Measurements from ENCODE around the gene MET.

Gene MET

GRCh38 chr7:116665332-116665996, 6.5 kb upstream of the MET start:
- no peak for DNase-seq (ENCODE audit: low read depth)

GRCh38 chr7:116669769-116670168, 2.2 kb upstream of the MET start:
- no peak for DNase-seq (ENCODE audit: low read depth)

DNA sequence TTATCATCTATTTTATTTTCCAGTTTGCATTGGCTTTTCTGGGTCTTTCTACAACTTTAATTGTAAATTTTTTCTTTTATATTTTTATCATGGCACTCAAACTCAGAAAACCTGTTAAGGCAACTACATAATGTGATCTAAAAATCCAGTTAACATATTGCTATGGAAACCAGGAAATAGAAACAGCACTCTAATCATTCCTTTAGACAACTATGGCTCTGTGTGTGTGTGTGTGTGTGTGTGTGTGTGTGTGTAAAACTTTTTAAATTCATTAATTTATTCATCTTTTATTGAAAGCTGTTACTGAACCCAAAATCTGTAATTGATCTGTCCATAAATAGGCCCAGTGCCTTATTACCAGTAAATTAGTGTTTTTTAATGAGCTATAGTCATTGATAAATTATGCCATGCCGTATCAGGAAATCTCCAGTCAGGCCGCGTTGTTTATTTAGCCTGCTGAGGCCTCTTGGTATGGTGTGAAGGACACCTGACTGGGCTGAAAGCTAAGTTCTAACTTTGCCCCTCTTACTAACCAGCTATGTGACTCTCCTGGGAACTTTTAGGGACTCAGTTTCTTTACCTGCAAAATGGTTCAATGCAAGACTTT, 1.5 kb upstream of the MET start:
- DNase-seq (ENCODE audit: low read depth) = no peak

DNA sequence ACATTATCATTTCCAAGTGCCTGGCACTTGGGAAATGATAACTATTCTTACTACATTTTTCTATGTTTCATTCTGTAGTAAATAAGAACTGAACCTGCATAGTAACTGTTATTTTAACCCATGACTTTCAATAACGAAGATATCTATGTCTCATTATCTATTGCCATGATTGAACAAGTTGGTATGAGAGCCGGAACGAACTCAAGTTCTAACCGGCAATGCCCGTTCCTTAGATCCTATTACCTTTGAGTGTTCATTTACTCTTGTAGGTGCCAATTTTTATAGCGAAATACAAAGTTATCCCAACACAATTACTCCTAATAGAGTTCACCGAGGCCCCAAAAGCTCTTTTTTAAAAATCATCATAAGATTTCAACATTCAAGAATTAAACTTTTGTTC, 885 bp upstream of the MET start:
- DNase-seq (ENCODE audit: low read depth) = no peak

GRCh38 chr7:116672596-116673456, 830 bp downstream of the MET start:
- DNase-seq (ENCODE audit: low read depth) = peak; percentile 54

DNA sequence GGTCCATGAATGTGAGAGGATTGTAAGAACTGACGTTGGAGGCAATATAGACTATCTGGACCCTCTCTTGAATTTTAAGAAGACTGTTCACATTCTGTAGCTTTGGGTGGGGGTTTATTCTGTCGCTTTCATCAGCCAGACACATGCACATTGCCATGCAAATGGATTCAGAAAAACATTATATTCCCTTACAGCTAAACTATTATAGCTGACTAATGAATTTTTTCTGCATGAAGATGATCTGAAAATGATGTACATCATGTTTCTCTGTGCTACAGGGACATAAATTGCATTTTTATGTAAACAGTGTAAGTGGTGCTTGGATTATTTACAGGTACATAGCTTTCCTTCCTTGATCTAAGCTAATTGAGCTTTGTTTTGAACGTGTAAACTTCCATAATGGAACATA, 1.5 kb downstream of the MET start:
- no peak for DNase-seq (ENCODE audit: low read depth)

- peak; percentile 62 for DNase-seq (ENCODE audit: low read depth)
Observed at GRCh38 chr7:116674508-116675173, 2.6 kb downstream of the MET start.

DNA sequence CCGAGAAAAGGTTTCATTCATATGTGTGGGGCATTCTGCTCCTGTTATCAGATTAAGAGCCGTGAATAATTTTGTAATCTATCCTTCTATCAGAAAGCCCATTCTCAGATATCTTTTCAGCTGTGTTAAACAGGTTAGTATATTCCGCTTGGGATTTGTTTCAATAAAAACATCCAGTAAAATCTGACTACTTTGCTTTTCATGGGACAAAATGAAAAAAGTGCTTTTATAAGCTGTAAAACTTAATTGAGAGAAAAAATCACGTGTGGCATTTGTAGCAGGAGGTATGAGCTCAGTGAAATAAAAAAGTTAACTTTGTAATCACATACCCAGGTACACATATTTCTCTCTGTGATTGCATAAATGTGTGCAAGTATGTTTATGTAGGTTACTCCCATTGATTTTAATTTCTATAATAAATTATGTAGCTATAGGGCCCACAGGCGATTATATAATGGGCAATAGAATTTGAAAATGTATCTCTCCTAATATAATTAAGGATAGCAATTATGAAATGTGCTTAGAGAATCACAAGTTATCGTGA, 3.9 kb downstream of the MET start:
- no peak for DNase-seq (ENCODE audit: low read depth)

GRCh38 chr7:116678780-116679179, 6.8 kb downstream of the MET start:
- DNase-seq (ENCODE audit: low read depth) = no peak

DNA sequence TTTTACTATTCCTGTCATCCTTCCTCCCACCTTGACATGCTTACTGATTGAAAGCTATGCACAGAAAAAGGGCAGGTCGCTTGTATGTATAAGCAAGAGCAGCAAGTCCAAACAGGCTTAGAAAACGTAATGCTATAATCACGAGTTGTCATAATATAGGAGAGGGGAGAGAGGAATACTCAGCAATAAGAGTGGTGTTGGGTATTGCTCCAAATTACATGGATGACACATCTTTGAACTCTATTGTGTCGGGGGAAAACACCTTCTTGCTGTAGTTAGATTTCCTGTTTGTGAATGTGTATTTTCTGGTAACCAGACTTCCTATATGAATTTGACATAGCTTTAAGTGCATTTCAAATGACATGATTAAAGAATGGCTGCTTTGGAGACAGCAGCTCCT, 7.5 kb downstream of the MET start:
- peak; percentile 34 for DNase-seq (ENCODE audit: low read depth)

DNA sequence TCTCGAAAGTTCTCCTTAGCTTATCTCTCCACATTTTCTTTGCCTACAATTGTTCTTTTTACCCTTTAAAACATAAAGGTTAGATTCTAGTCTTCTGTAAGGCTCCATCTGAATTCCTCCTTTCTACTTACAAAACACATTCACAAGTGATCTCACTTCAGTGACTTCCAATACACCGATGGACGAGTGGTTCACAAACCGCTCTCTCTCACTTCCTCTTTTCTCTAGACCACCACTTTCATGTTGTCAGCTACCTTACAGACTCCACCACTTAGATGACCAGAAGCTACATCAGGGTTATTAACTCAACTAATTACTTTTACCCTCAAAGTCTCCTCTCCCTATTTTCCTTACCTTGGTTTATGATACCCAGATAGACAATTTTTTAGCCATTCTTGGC, 11.8 kb downstream of the MET start:
- no peak for DNase-seq (ENCODE audit: low read depth)

GRCh38 chr7:116686033-116686432, 14.0 kb downstream of the MET start:
- no peak for DNase-seq (ENCODE audit: low read depth)

- no peak for DNase-seq (ENCODE audit: low read depth)
Observed at GRCh38 chr7:116686812-116687419, 14.9 kb downstream of the MET start.

DNA sequence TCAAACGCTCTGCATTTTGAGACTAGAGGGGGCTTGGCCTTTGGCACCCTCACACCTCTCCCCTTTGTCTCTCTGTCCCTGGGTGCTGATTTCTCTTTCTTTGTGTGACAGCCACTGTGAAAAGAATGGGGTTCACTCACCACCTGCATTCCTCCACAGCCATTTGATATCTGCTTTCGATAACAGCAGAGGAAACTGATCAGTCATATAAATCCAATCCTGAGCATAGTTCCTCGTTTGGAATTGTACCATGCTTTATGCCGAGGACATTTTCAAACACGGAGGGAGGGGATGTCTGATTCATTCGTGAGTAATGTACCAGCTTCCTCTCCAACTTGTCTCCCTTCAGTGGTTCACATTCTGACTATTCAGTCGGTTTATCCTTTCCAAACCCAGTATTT, 15.8 kb downstream of the MET start:
- peak; percentile 90 for DNase-seq (ENCODE audit: low read depth)

DNA sequence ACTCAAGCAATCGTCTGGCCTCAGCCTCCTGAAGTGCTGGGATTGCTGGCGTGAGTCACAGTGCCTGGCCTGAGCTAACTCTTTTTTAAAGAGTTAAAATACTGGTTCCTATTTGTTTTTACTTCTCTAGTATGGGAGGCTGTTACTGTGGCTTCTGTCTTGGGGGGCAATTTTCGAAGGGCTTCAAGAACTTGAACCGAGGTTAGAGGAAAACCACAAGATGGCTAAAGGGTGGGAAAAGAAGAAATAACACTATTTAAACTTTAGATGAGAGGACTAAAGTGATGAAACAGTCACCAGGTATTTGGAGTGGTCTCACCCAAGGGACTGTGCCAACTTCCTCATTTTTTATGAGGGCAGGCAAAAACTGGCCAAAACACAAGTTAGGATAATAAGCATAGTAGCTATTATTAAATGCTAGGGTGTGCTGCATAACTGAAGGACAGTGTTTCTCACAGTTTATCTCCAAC, 17.8 kb downstream of the MET start:
- peak; percentile 61 for DNase-seq (ENCODE audit: low read depth)

GRCh38 chr7:116691664-116692063, 19.7 kb downstream of the MET start:
- peak; percentile 92 for DNase-seq (ENCODE audit: low read depth)

DNA sequence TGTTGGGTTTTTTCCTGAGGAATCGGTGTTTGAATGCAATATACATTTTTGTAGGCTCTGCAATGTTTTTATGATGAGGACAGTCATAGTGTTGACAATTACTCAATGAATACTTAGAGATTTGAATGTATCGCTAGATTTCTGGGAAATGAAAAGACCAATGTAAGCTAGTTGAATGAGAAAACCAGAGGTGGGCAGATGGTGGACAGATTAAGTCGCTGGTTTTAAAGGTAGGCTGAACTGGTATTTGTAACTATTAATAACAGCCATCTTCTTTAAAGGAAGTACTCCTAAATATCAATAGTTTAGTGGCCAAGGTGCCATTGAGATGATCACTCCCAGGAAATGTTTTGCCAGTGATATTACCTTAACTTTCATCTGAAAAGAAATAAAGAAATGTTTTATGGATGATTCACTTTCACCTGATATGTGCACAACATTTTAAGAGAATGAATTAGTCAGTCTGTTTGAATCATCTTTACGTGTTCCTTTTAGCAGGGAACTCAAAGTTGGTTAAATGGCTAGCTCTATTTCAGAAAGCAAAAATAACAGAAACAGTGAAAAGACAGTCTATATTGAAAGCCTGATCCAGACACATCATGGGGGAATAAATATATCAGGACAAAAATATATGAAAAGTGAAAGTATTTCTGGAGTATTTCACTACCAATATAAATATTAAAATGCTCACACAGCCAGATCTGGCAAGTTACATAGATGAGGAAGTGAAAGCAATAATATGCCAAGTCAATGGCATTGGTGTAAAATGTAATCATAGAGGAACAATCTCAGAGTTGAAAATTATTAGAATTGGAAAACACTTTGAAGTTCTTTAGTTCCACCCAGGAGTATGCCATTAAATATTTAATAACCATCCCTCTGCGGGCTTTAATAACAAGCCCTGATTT, 20.7 kb downstream of the MET start:
- DNase-seq (ENCODE audit: low read depth) = peak; percentile 66

- DNase-seq (ENCODE audit: low read depth) = no peak
Observed at GRCh38 chr7:116696707-116697106, 24.7 kb downstream of the MET start.

- DNase-seq (ENCODE audit: low read depth) = no peak
Observed at GRCh38 chr7:116697152-116697551, 25.2 kb downstream of the MET start.

GRCh38 chr7:116697761-116698160, 25.8 kb downstream of the MET start:
- DNase-seq (ENCODE audit: low read depth) = no peak

DNA sequence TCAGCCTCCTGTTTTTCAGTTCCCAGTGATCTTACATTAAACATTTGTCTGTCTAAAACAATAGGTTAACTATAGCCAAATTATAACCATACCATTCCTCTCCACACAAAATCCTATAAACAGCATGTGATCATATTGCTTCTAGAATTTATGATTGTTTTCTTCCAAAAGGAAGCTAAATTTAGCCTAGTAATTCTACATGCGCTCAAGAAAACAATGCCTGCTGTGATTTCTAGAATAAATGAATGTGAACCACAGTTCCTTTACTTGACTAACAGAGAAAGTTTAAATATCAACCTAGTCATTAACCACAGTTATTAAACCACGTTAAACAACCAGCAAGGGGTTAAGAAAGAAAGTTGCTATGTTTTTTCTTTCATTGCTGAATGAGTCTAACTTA, 26.4 kb downstream of the MET start:
- DNase-seq (ENCODE audit: low read depth) = no peak
